GM12878 (cell line): ENCODE measurements around the gene ARHGEF26. TPM values are rescaled to one million over a fixed set of nuclear protein-coding genes. Genes with fewer than 3 reads are reported as not detected.

Experiments used
- ATAC-seq: fragments of 200-7000 bp; cut with Tn5 transposase; 3 replicates; pipeline ENCODE4 v1.9.1; 2020; ENCODE audit warnings: mild to moderate bottlenecking, moderate library complexity
- BruUV-seq: library from RNA; stranded (reverse); fragments of 400-500 nt; replicated peaks from 2 replicates; lab custom pipeline; 2021; lab: Mats Ljungman, UMichigan
- CTCF ChIA-PET: fragments of 300-600 bp; sonication (Branson Sonifier 250); formaldehyde crosslinking; extraction: SDS; loops from one replicate; lab custom pipeline; 2021; ENCODE audit warnings: inconsistent platforms; lab: Yijun Ruan, JAX
- POLR2A ChIA-PET: fragments of 350-600 bp; formaldehyde crosslinking; extraction: SDS; loops from one replicate; lab custom pipeline; 2021; ENCODE audit warnings: inconsistent platforms; lab: Charles Lee
- RAD21 ChIA-PET: fragments of 300-600 bp; sonication (Branson Sonifier 250); formaldehyde crosslinking; loops from one replicate; lab custom pipeline; 2023; ENCODE audit warnings: antibody characterized with exemption; ENCODE audit not compliant: unreplicated experiment; lab: Charles Lee
- SMC1A ChIA-PET: fragments of 300-600 bp; sonication (Branson Sonifier 250); formaldehyde crosslinking; loops from one replicate; lab custom pipeline; 2023; ENCODE audit not compliant: unreplicated experiment, uncharacterized antibody; lab: Charles Lee
- DNase-seq: peaks from one replicate; pipeline ENCODE4 v3.0.0-alpha.2; 2011; ENCODE audit warnings: low read depth, low spot score
- FAIRE-seq: peaks from 3 replicates; lab custom pipeline; 2011; peaks lifted over from hg19 to GRCh38; lab: Jason Lieb, UNC
- H2AFZ ChIP-seq: 2 replicates; pipeline ENCODE4 v1.6.0; 2011; ENCODE audit warnings: low read depth, low read length, control low read depth; ENCODE audit not compliant: control insufficient read depth
- H3K27ac ChIP-seq: 2 replicates; pipeline ENCODE4 v1.5.1; 2011; ENCODE audit warnings: control low read depth; ENCODE audit not compliant: control insufficient read depth, insufficient read depth
- H3K27me3 ChIP-seq, 2 experiments: replicated peaks in 1 of 2; 2 replicates each; pipeline versions ENCODE4 v1.6.0 to v1.6.1; 2011; ENCODE audit warnings: low read length in 1 of 2; ENCODE audit not compliant: control insufficient read depth in 2 of 2, insufficient read depth in 2 of 2
- H3K36me3 ChIP-seq, 2 experiments: 2 replicates each; pipeline ENCODE4 v1.5.1; 2011; ENCODE audit warnings: low read length in 1 of 2; ENCODE audit not compliant: control insufficient read depth in 2 of 2, insufficient read depth in 2 of 2
- H3K4me1 ChIP-seq: 2 replicates; pipeline ENCODE4 v1.6.1; 2011; ENCODE audit warnings: mild to moderate bottlenecking, low read length, moderate library complexity, mixed read lengths; ENCODE audit not compliant: control insufficient read depth, insufficient read depth
- H3K4me2 ChIP-seq: 2 replicates; pipeline ENCODE4 v1.6.0; 2011; ENCODE audit warnings: control low read depth; ENCODE audit not compliant: control insufficient read depth, insufficient read depth
- H3K4me3 ChIP-seq: fragments of 200-600 bp; sonication (generic); 2 replicates; pipeline ENCODE4 v1.5.1; 2016
- H3K79me2 ChIP-seq: 2 replicates; pipeline ENCODE4 v1.6.0; 2011; ENCODE audit warnings: low read length; ENCODE audit not compliant: control insufficient read depth, insufficient read depth
- H3K9ac ChIP-seq: 2 replicates; pipeline ENCODE4 v1.8.0; 2011; ENCODE audit warnings: low read length, control low read depth, mixed read lengths; ENCODE audit not compliant: control insufficient read depth, insufficient read depth
- H3K9me3 ChIP-seq: replicated peaks from 3 replicates; pipeline ENCODE4 v1.5.1; 2011; ENCODE audit warnings: mild to moderate bottlenecking, low read length; ENCODE audit not compliant: control insufficient read depth, insufficient read depth
- H4K20me1 ChIP-seq: 2 replicates; pipeline ENCODE4 v1.6.0; 2011; ENCODE audit not compliant: control insufficient read depth, insufficient read depth
- ASH2L ChIP-seq: fragments of 300-600, 200-600 bp; sonication (generic); IDR thresholded peaks from 2 replicates; pipeline ENCODE4 v1.6.1; 2017; ENCODE audit warnings: low read depth, mild to moderate bottlenecking, borderline replicate concordance
- GABPA ChIP-seq: IDR thresholded peaks from 2 replicates; pipeline ENCODE4 v1.6.1; 2014; ENCODE audit warnings: antibody characterized with exemption, low read depth, mild to moderate bottlenecking, inconsistent platforms
- HCFC1 ChIP-seq: fragments of 150-350 bp; IDR thresholded peaks from 2 replicates; pipeline ENCODE4 v1.6.1; 2014; ENCODE audit warnings: low read length
- HDAC2 ChIP-seq: fragments of 200-600 bp; sonication (generic); IDR thresholded peaks from 2 replicates; pipeline ENCODE4 v1.6.1; 2017
- PAX8 ChIP-seq: fragments of 450-650 bp; IDR thresholded peaks from 2 replicates; pipeline ENCODE4 v1.6.1; 2017; ENCODE audit warnings: mild to moderate bottlenecking, moderate library complexity
- POU2F2 ChIP-seq: IDR thresholded peaks from 3 replicates; pipeline ENCODE4 v1.6.1; 2011; ENCODE audit warnings: low read depth, mild to moderate bottlenecking, low read length, borderline replicate concordance
- SRF ChIP-seq, 2 experiments: IDR thresholded peaks; 2 replicates each; pipeline ENCODE4 v1.6.1; 2011; ENCODE audit warnings: low read depth in 2 of 2, low read length in 2 of 2, mild to moderate bottlenecking in 1 of 2, moderate library complexity in 1 of 2
- ZBTB11 ChIP-seq: fragments of 450-650 bp; formaldehyde crosslinking; IDR thresholded peaks from 2 replicates; pipeline ENCODE4 v1.5.0; 2022; ENCODE audit warnings: mild to moderate bottlenecking, missing genetic modification characterization
- ZSCAN29 ChIP-seq: fragments of 450-650 bp; IDR thresholded peaks from 2 replicates; pipeline ENCODE4 v1.6.1; 2017; ENCODE audit warnings: mild to moderate bottlenecking, moderate library complexity
- WGBS: methylation state at CpG from one replicate; pipeline ENCODE4 v1.1.6; 2016; ENCODE audit warnings: low lambda C conversion rate; ENCODE audit not compliant: insufficient replicate concordance, insufficient coverage; ENCODE audit errors: missing lambda C conversion rate; 5-methylcytosine and 5-hydroxymethylcytosine counted together
- in situ Hi-C: fragments of 300-500 bp; cut with MboI; formaldehyde crosslinking; loops from 9 replicates; pipeline ENCODE4 v1.14.3; 2018; ENCODE audit warnings: mixed read lengths
- intact Hi-C: fragments of 100-400 bp; cut with micrococcal nuclease; formaldehyde crosslinking; loops from one replicate; pipeline ENCODE4 v1.14.2; 2022; ENCODE audit not compliant: unreplicated experiment
- polyA plus RNA-seq, 11 experiments: library from polyadenylated mRNA; depleted of rRNA in 4 of 11; unstranded in 6 of 11; stranded (reverse) in 5 of 11; fragments of >200 nt; fragmentation: Nextera tagmentation in 4 of 11; fragmentation: Illumina TruSeq in 1 of 11; extraction: Ambion mirVana in 4 of 11; extraction: Trizol in 1 of 11; gene quantifications; 1 replicate in 1 of 11; 2 replicates in 10 of 11; pipeline versions ENCODE4 v1.2.1 to v1.2.3, GENCODE V29; 2011 to 2016; ENCODE audit warnings: inconsistent platforms in 2 of 11, missing spikeins in 2 of 11, low read depth in 1 of 11
- total RNA-seq, 4 experiments: library from RNA; depleted of rRNA in 3 of 4; stranded (reverse); fragments of >200 nt in 3 of 4; fragmentation: Illumina TruSeq in 1 of 4; extraction: Trizol in 1 of 4; gene quantifications; 2 replicates each; pipeline versions ENCODE4 v1.2.1 to v1.2.3, GENCODE V29; 2013 to 2021
- TF ChIP-seq, protein P1 (sequence below): fragments of 450-650 bp; IDR thresholded peaks from 2 replicates; pipeline ENCODE4 v1.6.1; 2017; ENCODE audit warnings: mild to moderate bottlenecking, low read depth, inconsistent platforms; ENCODE audit not compliant: poor library complexity, severe bottlenecking
- TF ChIP-seq, protein P2 (sequence below): fragments of 450-650 bp; IDR thresholded peaks from 2 replicates; pipeline ENCODE4 v1.6.1; 2017; ENCODE audit warnings: low read depth, mild to moderate bottlenecking, moderate library complexity

The ARHGEF26 gene
- total and polyA plus RNA-seq, 10 of the 15 experiments (the other 5 are each of a cell fraction or from before 2014, with no cell fraction given) = 0.02 to 0.47 (median 0.05) TPM; not detected in 1

GRCh38 chr3:154122552-154122911, 1.3 kb downstream of the ARHGEF26 start (continued):
- TF ChIP-seq, protein P1, sequence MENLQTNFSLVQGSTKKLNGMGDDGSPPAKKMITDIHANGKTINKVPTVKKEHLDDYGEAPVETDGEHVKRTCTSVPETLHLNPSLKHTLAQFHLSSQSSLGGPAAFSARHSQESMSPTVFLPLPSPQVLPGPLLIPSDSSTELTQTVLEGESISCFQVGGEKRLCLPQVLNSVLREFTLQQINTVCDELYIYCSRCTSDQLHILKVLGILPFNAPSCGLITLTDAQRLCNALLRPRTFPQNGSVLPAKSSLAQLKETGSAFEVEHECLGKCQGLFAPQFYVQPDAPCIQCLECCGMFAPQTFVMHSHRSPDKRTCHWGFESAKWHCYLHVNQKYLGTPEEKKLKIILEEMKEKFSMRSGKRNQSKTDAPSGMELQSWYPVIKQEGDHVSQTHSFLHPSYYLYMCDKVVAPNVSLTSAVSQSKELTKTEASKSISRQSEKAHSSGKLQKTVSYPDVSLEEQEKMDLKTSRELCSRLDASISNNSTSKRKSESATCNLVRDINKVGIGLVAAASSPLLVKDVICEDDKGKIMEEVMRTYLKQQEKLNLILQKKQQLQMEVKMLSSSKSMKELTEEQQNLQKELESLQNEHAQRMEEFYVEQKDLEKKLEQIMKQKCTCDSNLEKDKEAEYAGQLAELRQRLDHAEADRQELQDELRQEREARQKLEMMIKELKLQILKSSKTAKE = no peak

- no peak for TF ChIP-seq POU2F2
- no peak for TF ChIP-seq PAX8
- no peak for TF ChIP-seq GABPA
- no peak for TF ChIP-seq ZBTB11 (CRISPR knock-in tag)
- TF ChIP-seq SRF (IDR thresholded peaks at IDR 0.05; ENCODE audit: low read depth in 2 of 2, low read length in 2 of 2) = no peak
- TF ChIP-seq ASH2L = no peak
- TF ChIP-seq, protein P2, sequence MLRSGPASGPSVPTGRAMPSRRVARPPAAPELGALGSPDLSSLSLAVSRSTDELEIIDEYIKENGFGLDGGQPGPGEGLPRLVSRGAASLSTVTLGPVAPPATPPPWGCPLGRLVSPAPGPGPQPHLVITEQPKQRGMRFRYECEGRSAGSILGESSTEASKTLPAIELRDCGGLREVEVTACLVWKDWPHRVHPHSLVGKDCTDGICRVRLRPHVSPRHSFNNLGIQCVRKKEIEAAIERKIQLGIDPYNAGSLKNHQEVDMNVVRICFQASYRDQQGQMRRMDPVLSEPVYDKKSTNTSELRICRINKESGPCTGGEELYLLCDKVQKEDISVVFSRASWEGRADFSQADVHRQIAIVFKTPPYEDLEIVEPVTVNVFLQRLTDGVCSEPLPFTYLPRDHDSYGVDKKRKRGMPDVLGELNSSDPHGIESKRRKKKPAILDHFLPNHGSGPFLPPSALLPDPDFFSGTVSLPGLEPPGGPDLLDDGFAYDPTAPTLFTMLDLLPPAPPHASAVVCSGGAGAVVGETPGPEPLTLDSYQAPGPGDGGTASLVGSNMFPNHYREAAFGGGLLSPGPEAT = no peak
- no peak for TF ChIP-seq ZSCAN29
- no peak for TF ChIP-seq HCFC1
- no peak for TF ChIP-seq HDAC2
- TF ChIP-seq, protein P1 = no peak
- no TSS peak for BruUV-seq
- Histone ChIP-seq H2AFZ (no peak overlapping the region), H3K27me3 (peaks cover 4 to 18% of the 10 kb centered on the region in 2 experiments), H3K27ac (no peak overlapping the region), H3K9ac (no peak overlapping the region), H3K4me1 (no peaks in the 10 kb centered on the region; the same call in 1 of the 2 replicates), H3K79me2 (no peaks in the 10 kb centered on the region), H4K20me1 (no peaks in the 10 kb centered on the region), H3K4me3 (no peak overlapping the region), H3K9me3 (no peaks in the 10 kb centered on the region), H3K4me2 (no peak overlapping the region), H3K36me3 (no peaks in the 10 kb centered on the region)
- ATAC-seq (no peak), FAIRE-seq (no peak), DNase-seq (no peak)
- ChIA-PET RAD21 (no interaction called here), CTCF (no interaction called here), SMC1A (interaction anchor here (0.8 kb wide), 1 partner anchor 10 kb away, joined by 3 read pairs; no protein-coding TSS in a partner anchor), POLR2A (no interaction called here)
- intact Hi-C loops (no loop called here), in situ Hi-C loops (no loop called here)
- WGBS = 43% methylated on average over 12 of the region's 12 CpGs
Measured at GRCh38 chr3:154122912-154123559, 1.8 kb downstream of the ARHGEF26 start.
